Measurements from ENCODE around the gene POLR2A.
A peak's percentile ranks its signal among the peaks of the same experiment; 100 is the strongest.
"Not testable (repeated sequence)": the region's sequence is repeated elsewhere in the genome, so short reads cannot be mapped to it uniquely, and the experiment has no call there.

POLR2A gene

GRCh38 chr17:7478276-7479212 lies 5.6 kb upstream of the POLR2A start:
- peak overlapping the region; percentile 32 for H3K4me3 ChIP-seq (ENCODE audit: low read depth, low read length)
- DNase-seq (ENCODE audit: low read depth), result peak; percentile 21
- TF ChIP-seq CTCF (IDR thresholded peaks at IDR 0.05; ENCODE audit: low read depth, low read length) (no peak), MYC (IDR thresholded peaks at IDR 0.05; ENCODE audit: low read depth, low read length) (no peak), MAX (IDR thresholded peaks at IDR 0.05; ENCODE audit: low read depth, low read length) (no peak), POLR2A (IDR thresholded peaks at IDR 0.05; ENCODE audit: extremely low read depth, insufficient read length) (no peak)

GRCh38 chr17:7479213-7480088 lies 4.7 kb upstream of the POLR2A start, which contains the start of gene ZBTB4:
Gene ZBTB4, minus strand, starts transcription at chr17:7479631. Its CDS starts 12,830 bp downstream, at chr17:7466801.
- no peak for TF ChIP-seq MYC (IDR thresholded peaks at IDR 0.05; ENCODE audit: low read depth, low read length)
- TF ChIP-seq MAX (IDR thresholded peaks at IDR 0.05; ENCODE audit: low read depth, low read length), result no peak
- peak; percentile 36 for TF ChIP-seq POLR2A (IDR thresholded peaks at IDR 0.05; ENCODE audit: extremely low read depth, insufficient read length)
- TF ChIP-seq CTCF (IDR thresholded peaks at IDR 0.05; ENCODE audit: low read depth, low read length), result no peak
- peak within 1 kb of the TSS; percentile 38 for H3K4me3 ChIP-seq (ENCODE audit: low read depth, low read length)
- DNase-seq (ENCODE audit: low read depth), result peak; percentile 45

GRCh38 chr17:7480089-7480384 lies 4.1 kb upstream of the POLR2A start:
- H3K4me3 ChIP-seq (ENCODE audit: low read depth, low read length), result peak overlapping the region; percentile 38
- DNase-seq (ENCODE audit: low read depth), result no peak
- TF ChIP-seq CTCF (IDR thresholded peaks at IDR 0.05; ENCODE audit: low read depth, low read length) (no peak), MAX (IDR thresholded peaks at IDR 0.05; ENCODE audit: low read depth, low read length) (no peak), POLR2A (IDR thresholded peaks at IDR 0.05; ENCODE audit: extremely low read depth, insufficient read length) (no peak), MYC (IDR thresholded peaks at IDR 0.05; ENCODE audit: low read depth, low read length) (no peak)

GRCh38 chr17:7481275-7481674 lies 2.9 kb upstream of the POLR2A start, which contains the start of gene SLC35G6:
Gene SLC35G6, plus strand, starts transcription at chr17:7481446. Its CDS starts 71 bp downstream, at chr17:7481517.
- DNase-seq (ENCODE audit: low read depth); H3K4me3 ChIP-seq (ENCODE audit: low read depth, low read length): not testable (repeated sequence)

GRCh38 chr17:7481842-7482741 lies 2.1 kb upstream of the POLR2A start:
- DNase-seq (ENCODE audit: low read depth); H3K4me3 ChIP-seq (ENCODE audit: low read depth, low read length): not testable (repeated sequence)

GRCh38 chr17:7482742-7483088 lies 1.5 kb upstream of the POLR2A start:
- H3K4me3 ChIP-seq (ENCODE audit: low read depth, low read length); DNase-seq (ENCODE audit: low read depth): not testable (repeated sequence)
